Measurements from ENCODE around the gene EMC8. TPM values are rescaled to one million over a fixed set of nuclear protein-coding genes. Genes with fewer than 3 reads are reported as not detected.

The EMC8 gene
- total RNA-seq, 6 experiments from 2014 or later: 9.2 to 22.4 (median 12.1) TPM

GRCh38 chr16:85770741-85771140 is 28.6 kb downstream of the EMC8 start:
- Histone ChIP-seq H3K36me3 (no peaks in the 10 kb centered on the region), H3K9me3 (no peaks in the 10 kb centered on the region), H3K27ac (no peak overlapping the region), H3K4me1 (no peaks in the 10 kb centered on the region), H3K4me3 (no peak overlapping the region), H3K27me3 (no peaks in the 10 kb centered on the region)
- WGBS (ENCODE audit: insufficient coverage, low coverage, low lambda C conversion rate, missing lambda C conversion rate): 83% methylated on average over 3 of the region's 6 CpGs
- TF ChIP-seq CTCF (IDR thresholded peaks at IDR 0.05): no peak
- no peak for TF ChIP-seq POLR2A (IDR thresholded peaks at IDR 0.05)
- intact Hi-C loops (cut with DNase I): no loop called here
- ATAC-seq (no peak), DNase-seq (no peak)

GRCh38 chr16:85768199-85768598 is 31.1 kb downstream of the EMC8 start:
- no peaks in the 10 kb centered on the region for H3K36me3 ChIP-seq
- H3K27me3 ChIP-seq: no peaks in the 10 kb centered on the region
- DNase-seq (no peak), ATAC-seq (no peak)
- H3K9me3 ChIP-seq: no peaks in the 10 kb centered on the region
- no peak overlapping the region for H3K27ac ChIP-seq
- intact Hi-C loops (cut with DNase I): no loop called here
- H3K4me3 ChIP-seq: no peak overlapping the region
- TF ChIP-seq POLR2A (IDR thresholded peaks at IDR 0.05): no peak
- no peak for TF ChIP-seq CTCF (IDR thresholded peaks at IDR 0.05)
- WGBS (ENCODE audit: insufficient coverage, low coverage, low lambda C conversion rate, missing lambda C conversion rate): 59% methylated on average over 2 of the region's 2 CpGs
- H3K4me1 ChIP-seq: no peaks in the 10 kb centered on the region

- DNase-seq (no peak), ATAC-seq (peak in 1 of 4 donors; percentile 22)
- Histone ChIP-seq H3K4me1 (no peaks in the 10 kb centered on the region), H3K9me3 (no peaks in the 10 kb centered on the region), H3K4me3 (no peak overlapping the region), H3K36me3 (no peaks in the 10 kb centered on the region), H3K27me3 (no peaks in the 10 kb centered on the region), H3K27ac (no peak overlapping the region)
- no peak for TF ChIP-seq POLR2A (IDR thresholded peaks at IDR 0.05)
- TF ChIP-seq CTCF (IDR thresholded peaks at IDR 0.05): no peak
- intact Hi-C loops (cut with DNase I): no loop called here
- 68% methylated on average over 7 of the region's 8 CpGs for WGBS (ENCODE audit: insufficient coverage, low coverage, low lambda C conversion rate, missing lambda C conversion rate)
Observed at GRCh38 chr16:85767531-85767930, 31.8 kb downstream of the EMC8 start.

GRCh38 chr16:85765767-85766166 is 33.6 kb downstream of the EMC8 start:
- intact Hi-C loops (cut with DNase I): no loop called here
- 64% methylated on average over 7 of the region's 8 CpGs for WGBS (ENCODE audit: insufficient coverage, low coverage, low lambda C conversion rate, missing lambda C conversion rate)
- H3K27ac ChIP-seq: no peak overlapping the region
- TF ChIP-seq CTCF (IDR thresholded peaks at IDR 0.05) (no peak), POLR2A (IDR thresholded peaks at IDR 0.05) (no peak)
- no peaks in the 10 kb centered on the region for H3K4me1 ChIP-seq
- no peaks in the 10 kb centered on the region for H3K9me3 ChIP-seq
- no peak for DNase-seq
- H3K36me3 ChIP-seq: no peaks in the 10 kb centered on the region
- no peaks in the 10 kb centered on the region for H3K27me3 ChIP-seq
- no peak for ATAC-seq
- H3K4me3 ChIP-seq: no peak overlapping the region

GRCh38 chr16:85765211-85765610 is 34.1 kb downstream of the EMC8 start:
- intact Hi-C loops (cut with DNase I): no loop called here
- Histone ChIP-seq H3K4me3 (no peak overlapping the region), H3K27me3 (no peaks in the 10 kb centered on the region), H3K27ac (no peak overlapping the region), H3K36me3 (no peaks in the 10 kb centered on the region), H3K4me1 (no peaks in the 10 kb centered on the region), H3K9me3 (no peaks in the 10 kb centered on the region)
- no peak for DNase-seq
- WGBS (ENCODE audit: insufficient coverage, low coverage, low lambda C conversion rate, missing lambda C conversion rate): 67% methylated on average over 6 of the region's 8 CpGs
- ATAC-seq: no peak
- TF ChIP-seq POLR2A (IDR thresholded peaks at IDR 0.05) (no peak), CTCF (IDR thresholded peaks at IDR 0.05) (no peak)

All from right lobe of liver (tissue), 6 donors.